NCI-H748 treated with DMSO at 0.1 percent for 48 hours (cell line): ENCODE measurements around the gene ZNF438.
"Not testable (repeated sequence)": the region's sequence is repeated elsewhere in the genome, so short reads cannot be mapped to it uniquely, and the experiment has no call there.

Experiments used
- DNase-seq: peaks from one replicate; lab custom pipeline; 2025; lab: John Stamatoyannopoulos, UW

The ZNF438 gene

GRCh38 chr10:31031558-31032257, at the start of gene ZNF438:
TSS of gene ZNF438 (minus strand) at chr10:31031865. CDS start at chr10:30877034, 154,831 bp downstream.
- peak; percentile 58 for DNase-seq

- DNase-seq: no peak
Observed at GRCh38 chr10:31076610-31076988, 44.9 kb upstream of the ZNF438 start.

- no peak for DNase-seq
Observed at GRCh38 chr10:31075881-31076609, 44.4 kb upstream of the ZNF438 start.

- DNase-seq: no peak
Observed at GRCh38 chr10:31075434-31075833, 43.8 kb upstream of the ZNF438 start.

GRCh38 chr10:31074722-31075086, 43.0 kb upstream of the ZNF438 start:
- DNase-seq: no peak

GRCh38 chr10:31073996-31074721, 42.5 kb upstream of the ZNF438 start:
- no peak for DNase-seq

- DNase-seq: no peak
Observed at GRCh38 chr10:31073211-31073610, 41.5 kb upstream of the ZNF438 start.

- no peak for DNase-seq
Observed at GRCh38 chr10:31072451-31072850, 40.8 kb upstream of the ZNF438 start.

GRCh38 chr10:31071232-31072005, 39.8 kb upstream of the ZNF438 start:
- no peak for DNase-seq

GRCh38 chr10:31070691-31071090, 39.0 kb upstream of the ZNF438 start:
- DNase-seq: no peak

- no peak for DNase-seq
Observed at GRCh38 chr10:31070025-31070424, 38.4 kb upstream of the ZNF438 start.

GRCh38 chr10:31069411-31069810, 37.7 kb upstream of the ZNF438 start:
- no peak for DNase-seq

GRCh38 chr10:31064348-31064747, 32.7 kb upstream of the ZNF438 start:
- DNase-seq: no peak

- DNase-seq: no peak
Observed at GRCh38 chr10:31063841-31064240, 32.2 kb upstream of the ZNF438 start.

- DNase-seq: no peak
Observed at GRCh38 chr10:31062856-31063255, 31.2 kb upstream of the ZNF438 start.

GRCh38 chr10:31061941-31062340, 30.3 kb upstream of the ZNF438 start:
- DNase-seq: no peak

GRCh38 chr10:31058795-31059703, 27.4 kb upstream of the ZNF438 start:
- DNase-seq: no peak

- DNase-seq: not testable (repeated sequence)
Observed at GRCh38 chr10:31056678-31057077, 25.0 kb upstream of the ZNF438 start.

- no peak for DNase-seq
Observed at GRCh38 chr10:31055573-31056251, 24.0 kb upstream of the ZNF438 start.

- DNase-seq: no peak
Observed at GRCh38 chr10:31051703-31052102, 20.0 kb upstream of the ZNF438 start.

GRCh38 chr10:31042670-31043069, 11.0 kb upstream of the ZNF438 start:
- DNase-seq: no peak
